Loucy (cell line): ENCODE results near the gene TMED8.

ENCODE experiments used
- CTCF ChIP-seq: fragments of 200-600 bp; sonication (generic); conservative IDR thresholded peaks from 2 replicates; pipeline ENCODE4 v1.5.1; 2014; ENCODE audit warnings: mild to moderate bottlenecking, antibody characterized with exemption, low read length
- EZH2phosphoT487 ChIP-seq: fragments of 200-600 bp; IDR thresholded peaks from 2 replicates; pipeline ENCODE4 v1.6.1; 2018; ENCODE audit warnings: antibody characterized with exemption, mild to moderate bottlenecking, moderate library complexity, borderline replicate concordance

- TF ChIP-seq CTCF: no peak
- no peak for TF ChIP-seq EZH2phosphoT487
Observed at GRCh38 chr14:77353469-77354141, 23.3 kb downstream of the TMED8 start.
